Dendritic cell treated with granulocyte-macrophage colony-stimulating factor and Interleukin-4, amounts not matched to agents 40 ng/mL and 50 ng/mL, for 4 days (primary cell): ENCODE results near the gene MAS1L.

Source experiments
- H3K27ac Mint-ChIP-seq: one replicate; pipeline ENCODE4 v1.8.0; 2022; ENCODE audit warnings: mild to moderate bottlenecking, mixed read lengths
- H3K27me3 Mint-ChIP-seq: one replicate; pipeline ENCODE4 v1.8.0; 2022; ENCODE audit warnings: mild to moderate bottlenecking, mixed read lengths
- H3K36me3 Mint-ChIP-seq: one replicate; pipeline ENCODE4 v1.8.0; 2022; ENCODE audit warnings: low read depth, mixed read lengths
- H3K4me1 Mint-ChIP-seq: one replicate; pipeline ENCODE4 v1.8.0; 2022; ENCODE audit warnings: low read depth, mixed read lengths
- H3K4me3 Mint-ChIP-seq: one replicate; pipeline ENCODE4 v1.8.0; 2022; ENCODE audit warnings: mild to moderate bottlenecking, moderate library complexity, mixed read lengths
- H3K9me3 Mint-ChIP-seq: one replicate; pipeline ENCODE4 v1.8.0; 2022; ENCODE audit warnings: mixed read lengths
- intact Hi-C: fragments of 100-400 bp; cut with micrococcal nuclease; formaldehyde crosslinking; loops from one replicate; pipeline ENCODE4 v1.15.0; 2022

The MAS1L gene

GRCh38 chr6:29521006-29521680 lies 33.4 kb upstream of the MAS1L start:
- Mint-ChIP-seq H3K27ac (no peak overlapping the region), H3K36me3 (no peaks in the 10 kb centered on the region), H3K9me3 (peaks cover 9% of the 10 kb centered on the region), H3K4me1 (peaks cover under 1% of the 10 kb centered on the region), H3K4me3 (no peak overlapping the region), H3K27me3 (no peaks in the 10 kb centered on the region)
- intact Hi-C loops: no loop called here

GRCh38 chr6:29520232-29520631 lies 32.5 kb upstream of the MAS1L start:
- Mint-ChIP-seq H3K27ac (no peak overlapping the region), H3K9me3 (peaks cover 9% of the 10 kb centered on the region), H3K4me1 (peaks cover 4% of the 10 kb centered on the region), H3K36me3 (no peaks in the 10 kb centered on the region), H3K4me3 (no peak overlapping the region), H3K27me3 (no peaks in the 10 kb centered on the region)
- intact Hi-C loops: no loop called here

- H3K36me3 Mint-ChIP-seq: no peaks in the 10 kb centered on the region
- intact Hi-C loops: no loop called here
- H3K4me1 Mint-ChIP-seq: peaks cover 4% of the 10 kb centered on the region
- no peak overlapping the region for H3K4me3 Mint-ChIP-seq
- H3K9me3 Mint-ChIP-seq: peaks cover 9% of the 10 kb centered on the region
- H3K27ac Mint-ChIP-seq: no peak overlapping the region
- H3K27me3 Mint-ChIP-seq: no peaks in the 10 kb centered on the region
Observed at GRCh38 chr6:29519291-29520010, 31.7 kb upstream of the MAS1L start.

- H3K27ac Mint-ChIP-seq: no peak overlapping the region
- no peaks in the 10 kb centered on the region for H3K27me3 Mint-ChIP-seq
Observed at GRCh38 chr6:29517728-29518440, 30.1 kb upstream of the MAS1L start.

GRCh38 chr6:29517245-29517644 lies 29.5 kb upstream of the MAS1L start:
- Mint-ChIP-seq H3K27me3 (no peaks in the 10 kb centered on the region), H3K27ac (no peak overlapping the region), H3K4me3 (no peak overlapping the region), H3K36me3 (no peaks in the 10 kb centered on the region), H3K4me1 (peaks cover 4% of the 10 kb centered on the region), H3K9me3 (no peaks in the 10 kb centered on the region)
- intact Hi-C loops: no loop called here

More at GRCh38 chr6:29517728-29518440, 30.1 kb upstream of the MAS1L start:
- no peak overlapping the region for H3K4me3 Mint-ChIP-seq
- intact Hi-C loops: no loop called here
- H3K9me3 Mint-ChIP-seq: peaks cover 5% of the 10 kb centered on the region
- peaks cover 4% of the 10 kb centered on the region for H3K4me1 Mint-ChIP-seq
- no peaks in the 10 kb centered on the region for H3K36me3 Mint-ChIP-seq

GRCh38 chr6:29516108-29516507 lies 28.4 kb upstream of the MAS1L start:
- Mint-ChIP-seq H3K4me1 (peaks cover 4% of the 10 kb centered on the region), H3K27ac (no peak overlapping the region), H3K27me3 (no peaks in the 10 kb centered on the region), H3K36me3 (no peaks in the 10 kb centered on the region), H3K4me3 (no peak overlapping the region), H3K9me3 (no peaks in the 10 kb centered on the region)
- intact Hi-C loops: no loop called here

- no peaks in the 10 kb centered on the region for H3K4me1 Mint-ChIP-seq
- no peak overlapping the region for H3K27ac Mint-ChIP-seq
- H3K4me3 Mint-ChIP-seq: no peak overlapping the region
- no peaks in the 10 kb centered on the region for H3K9me3 Mint-ChIP-seq
- H3K27me3 Mint-ChIP-seq: no peaks in the 10 kb centered on the region
- no peaks in the 10 kb centered on the region for H3K36me3 Mint-ChIP-seq
- intact Hi-C loops: no loop called here
Observed at GRCh38 chr6:29510746-29511300, 23.1 kb upstream of the MAS1L start.

GRCh38 chr6:29510202-29510601 lies 22.4 kb upstream of the MAS1L start:
- Mint-ChIP-seq H3K27ac (no peak overlapping the region), H3K9me3 (no peaks in the 10 kb centered on the region)

GRCh38 chr6:29509711-29510110 lies 22.0 kb upstream of the MAS1L start:
- intact Hi-C loops: no loop called here
- no peak overlapping the region for H3K4me3 Mint-ChIP-seq

More at GRCh38 chr6:29510202-29510601, 22.4 kb upstream of the MAS1L start:
- H3K4me3 Mint-ChIP-seq: no peak overlapping the region
- no peaks in the 10 kb centered on the region for H3K4me1 Mint-ChIP-seq
- H3K36me3 Mint-ChIP-seq: no peaks in the 10 kb centered on the region
- intact Hi-C loops: no loop called here
- no peaks in the 10 kb centered on the region for H3K27me3 Mint-ChIP-seq

GRCh38 chr6:29509239-29509638 lies 21.5 kb upstream of the MAS1L start:
- H3K4me3 Mint-ChIP-seq: no peak overlapping the region
- no peaks in the 10 kb centered on the region for H3K9me3 Mint-ChIP-seq
- no peaks in the 10 kb centered on the region for H3K27me3 Mint-ChIP-seq
- no peak overlapping the region for H3K27ac Mint-ChIP-seq
- intact Hi-C loops: no loop called here
- no peaks in the 10 kb centered on the region for H3K36me3 Mint-ChIP-seq
- no peaks in the 10 kb centered on the region for H3K4me1 Mint-ChIP-seq

More at GRCh38 chr6:29509711-29510110, 22.0 kb upstream of the MAS1L start:
- Mint-ChIP-seq H3K36me3 (no peaks in the 10 kb centered on the region), H3K9me3 (no peaks in the 10 kb centered on the region), H3K27me3 (no peaks in the 10 kb centered on the region), H3K27ac (no peak overlapping the region), H3K4me1 (no peaks in the 10 kb centered on the region)

GRCh38 chr6:29507319-29507718 lies 19.6 kb upstream of the MAS1L start:
- intact Hi-C loops: no loop called here
- Mint-ChIP-seq H3K4me3 (no peak overlapping the region), H3K36me3 (no peaks in the 10 kb centered on the region), H3K27ac (no peak overlapping the region), H3K27me3 (no peaks in the 10 kb centered on the region), H3K4me1 (no peaks in the 10 kb centered on the region), H3K9me3 (no peaks in the 10 kb centered on the region)

- no peaks in the 10 kb centered on the region for H3K9me3 Mint-ChIP-seq
- no peak overlapping the region for H3K27ac Mint-ChIP-seq
- H3K27me3 Mint-ChIP-seq: no peaks in the 10 kb centered on the region
- intact Hi-C loops: no loop called here
- H3K4me1 Mint-ChIP-seq: no peaks in the 10 kb centered on the region
- H3K36me3 Mint-ChIP-seq: no peaks in the 10 kb centered on the region
- H3K4me3 Mint-ChIP-seq: no peak overlapping the region
Observed at GRCh38 chr6:29506446-29507067, 18.8 kb upstream of the MAS1L start.

GRCh38 chr6:29505808-29506207 lies 18.1 kb upstream of the MAS1L start:
- Mint-ChIP-seq H3K27ac (no peak overlapping the region), H3K9me3 (no peaks in the 10 kb centered on the region), H3K36me3 (no peaks in the 10 kb centered on the region), H3K27me3 (no peaks in the 10 kb centered on the region), H3K4me1 (no peaks in the 10 kb centered on the region), H3K4me3 (no peak overlapping the region)
- intact Hi-C loops: no loop called here

- Mint-ChIP-seq H3K27ac (no peak overlapping the region), H3K4me1 (no peaks in the 10 kb centered on the region), H3K36me3 (no peaks in the 10 kb centered on the region), H3K9me3 (no peaks in the 10 kb centered on the region), H3K4me3 (no peak overlapping the region), H3K27me3 (no peaks in the 10 kb centered on the region)
- intact Hi-C loops: no loop called here
Observed at GRCh38 chr6:29504961-29505360, 17.2 kb upstream of the MAS1L start.
